ENCODE results near the gene TIMM10B. TPM values are rescaled to one million over a fixed set of nuclear protein-coding genes. Genes with fewer than 3 reads are reported as not detected.

The TIMM10B gene
- total RNA-seq, 1 experiment from 2014 or later = 63.8 TPM

- H3K4me3 ChIP-seq (ENCODE audit: low read depth in 2 of 2, low read length in 2 of 2) = no peak overlapping the region
- ATAC-seq = no peak
- ChIA-PET POLR2A (interaction anchor here (1.6 kb wide), 1 partner anchor 17 kb away, joined by 4 read pairs; the partner anchor contains the start of genes ARFIP2 and TIMM10B), CTCF (interaction anchor here (0.7 to 1.5 kb wide), 2 partner anchors 119 kb away, joined by 4 to 5 read pairs; no protein-coding TSS in a partner anchor)
- DNase-seq (ENCODE audit: low read depth, low spot score) = no peak
- no peaks in the 10 kb centered on the region for H3K4me1 ChIP-seq (ENCODE audit: control insufficient read depth, insufficient read depth, low read length)
- no peaks in the 10 kb centered on the region for H3K27me3 ChIP-seq (ENCODE audit: control insufficient read depth, insufficient read depth, low read length)
- no peaks in the 10 kb centered on the region for H3K36me3 ChIP-seq (ENCODE audit: control insufficient read depth, insufficient read depth, low read length)
- no peak for TF ChIP-seq TCF7L2 (IDR thresholded peaks at IDR 0.05; ENCODE audit: low read depth, low read length)
- TF ChIP-seq SIN3A (IDR thresholded peaks at IDR 0.05; ENCODE audit: borderline replicate concordance, insufficient read depth, low read depth, low read length) = no peak
- TF ChIP-seq POLR2AphosphoS5 (IDR thresholded peaks at IDR 0.05; ENCODE audit: low read depth, low read length) = no peak
- TF ChIP-seq, protein P1, sequence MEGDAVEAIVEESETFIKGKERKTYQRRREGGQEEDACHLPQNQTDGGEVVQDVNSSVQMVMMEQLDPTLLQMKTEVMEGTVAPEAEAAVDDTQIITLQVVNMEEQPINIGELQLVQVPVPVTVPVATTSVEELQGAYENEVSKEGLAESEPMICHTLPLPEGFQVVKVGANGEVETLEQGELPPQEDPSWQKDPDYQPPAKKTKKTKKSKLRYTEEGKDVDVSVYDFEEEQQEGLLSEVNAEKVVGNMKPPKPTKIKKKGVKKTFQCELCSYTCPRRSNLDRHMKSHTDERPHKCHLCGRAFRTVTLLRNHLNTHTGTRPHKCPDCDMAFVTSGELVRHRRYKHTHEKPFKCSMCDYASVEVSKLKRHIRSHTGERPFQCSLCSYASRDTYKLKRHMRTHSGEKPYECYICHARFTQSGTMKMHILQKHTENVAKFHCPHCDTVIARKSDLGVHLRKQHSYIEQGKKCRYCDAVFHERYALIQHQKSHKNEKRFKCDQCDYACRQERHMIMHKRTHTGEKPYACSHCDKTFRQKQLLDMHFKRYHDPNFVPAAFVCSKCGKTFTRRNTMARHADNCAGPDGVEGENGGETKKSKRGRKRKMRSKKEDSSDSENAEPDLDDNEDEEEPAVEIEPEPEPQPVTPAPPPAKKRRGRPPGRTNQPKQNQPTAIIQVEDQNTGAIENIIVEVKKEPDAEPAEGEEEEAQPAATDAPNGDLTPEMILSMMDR (IDR thresholded peaks at IDR 0.05) = no peak
- H3K9me3 ChIP-seq (ENCODE audit: control insufficient read depth, insufficient read depth, low read depth, low read length) = no peaks in the 10 kb centered on the region
- intact Hi-C loops (cut with micrococcal nuclease; ENCODE audit: unreplicated experiment) = no loop called here
- in situ Hi-C loops (cut with HindIII; ENCODE audit: low pct_unique_long_range_greater_than_20kb, low sequenced_read_pairs) = no loop called here
- H3K27ac ChIP-seq (ENCODE audit: low read length) = no peak overlapping the region
- BruUV-seq (replicated peaks) = no TSS peak
These were observed 17.2 kb downstream of the TIMM10B start for GRCh38 chr11:6498544-6498943.

GRCh38 chr11:6502382-6502781 lies 21.1 kb downstream of the TIMM10B start:
- Histone ChIP-seq H3K9me3 (ENCODE audit: control insufficient read depth, insufficient read depth, low read depth, low read length) (no peaks in the 10 kb centered on the region), H3K36me3 (ENCODE audit: control insufficient read depth, insufficient read depth, low read length) (no peaks in the 10 kb centered on the region; the same call in 1 of the 2 replicates), H3K4me3 (ENCODE audit: low read depth in 2 of 2, low read length in 2 of 2) (no peak overlapping the region), H3K4me1 (ENCODE audit: control insufficient read depth, insufficient read depth, low read length) (no peaks in the 10 kb centered on the region), H3K27me3 (ENCODE audit: control insufficient read depth, insufficient read depth, low read length) (no peaks in the 10 kb centered on the region), H3K27ac (ENCODE audit: low read length) (no peak overlapping the region)
- intact Hi-C loops (cut with micrococcal nuclease; ENCODE audit: unreplicated experiment) = no loop called here
- in situ Hi-C loops (cut with HindIII; ENCODE audit: low pct_unique_long_range_greater_than_20kb, low sequenced_read_pairs) = no loop called here
- no TSS peak for BruUV-seq (replicated peaks)
- ChIA-PET POLR2A (no interaction called here), CTCF (interaction anchor here (1.0 kb wide), 1 partner anchor 123 kb away, joined by 3 read pairs; no protein-coding TSS in a partner anchor)
- no peak for ATAC-seq
- TF ChIP-seq, protein P1 (IDR thresholded peaks at IDR 0.05) = no peak
- TF ChIP-seq POLR2AphosphoS5 (IDR thresholded peaks at IDR 0.05; ENCODE audit: low read depth, low read length) = no peak
- no peak for TF ChIP-seq TCF7L2 (IDR thresholded peaks at IDR 0.05; ENCODE audit: low read depth, low read length)
- TF ChIP-seq SIN3A (IDR thresholded peaks at IDR 0.05; ENCODE audit: borderline replicate concordance, insufficient read depth, low read depth, low read length) = no peak
- TF ChIP-seq, protein P2, sequence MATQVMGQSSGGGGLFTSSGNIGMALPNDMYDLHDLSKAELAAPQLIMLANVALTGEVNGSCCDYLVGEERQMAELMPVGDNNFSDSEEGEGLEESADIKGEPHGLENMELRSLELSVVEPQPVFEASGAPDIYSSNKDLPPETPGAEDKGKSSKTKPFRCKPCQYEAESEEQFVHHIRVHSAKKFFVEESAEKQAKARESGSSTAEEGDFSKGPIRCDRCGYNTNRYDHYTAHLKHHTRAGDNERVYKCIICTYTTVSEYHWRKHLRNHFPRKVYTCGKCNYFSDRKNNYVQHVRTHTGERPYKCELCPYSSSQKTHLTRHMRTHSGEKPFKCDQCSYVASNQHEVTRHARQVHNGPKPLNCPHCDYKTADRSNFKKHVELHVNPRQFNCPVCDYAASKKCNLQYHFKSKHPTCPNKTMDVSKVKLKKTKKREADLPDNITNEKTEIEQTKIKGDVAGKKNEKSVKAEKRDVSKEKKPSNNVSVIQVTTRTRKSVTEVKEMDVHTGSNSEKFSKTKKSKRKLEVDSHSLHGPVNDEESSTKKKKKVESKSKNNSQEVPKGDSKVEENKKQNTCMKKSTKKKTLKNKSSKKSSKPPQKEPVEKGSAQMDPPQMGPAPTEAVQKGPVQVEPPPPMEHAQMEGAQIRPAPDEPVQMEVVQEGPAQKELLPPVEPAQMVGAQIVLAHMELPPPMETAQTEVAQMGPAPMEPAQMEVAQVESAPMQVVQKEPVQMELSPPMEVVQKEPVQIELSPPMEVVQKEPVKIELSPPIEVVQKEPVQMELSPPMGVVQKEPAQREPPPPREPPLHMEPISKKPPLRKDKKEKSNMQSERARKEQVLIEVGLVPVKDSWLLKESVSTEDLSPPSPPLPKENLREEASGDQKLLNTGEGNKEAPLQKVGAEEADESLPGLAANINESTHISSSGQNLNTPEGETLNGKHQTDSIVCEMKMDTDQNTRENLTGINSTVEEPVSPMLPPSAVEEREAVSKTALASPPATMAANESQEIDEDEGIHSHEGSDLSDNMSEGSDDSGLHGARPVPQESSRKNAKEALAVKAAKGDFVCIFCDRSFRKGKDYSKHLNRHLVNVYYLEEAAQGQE (IDR thresholded peaks at IDR 0.05; ENCODE audit: insufficient read depth in 1 of 2, low read depth in 2 of 2, low read length in 1 of 2) = no peak
- no peak for DNase-seq (ENCODE audit: low read depth, low spot score)
